GM12878 (cell line): ENCODE results near the gene PPP1R1A. TPM values are rescaled to one million over a fixed set of nuclear protein-coding genes. Genes with fewer than 3 reads are reported as not detected.
A peak's percentile ranks its signal among the peaks of the same experiment; 100 is the strongest.

Source experiments
- ATAC-seq: fragments of 200-7000 bp; cut with Tn5 transposase; 3 replicates; pipeline ENCODE4 v1.9.1; 2020; ENCODE audit warnings: mild to moderate bottlenecking, moderate library complexity
- BruUV-seq: library from RNA; stranded (reverse); fragments of 400-500 nt; replicated peaks from 2 replicates; lab custom pipeline; 2021; lab: Mats Ljungman, UMichigan
- CTCF ChIA-PET: fragments of 300-600 bp; sonication (Branson Sonifier 250); formaldehyde crosslinking; extraction: SDS; loops from one replicate; lab custom pipeline; 2021; ENCODE audit warnings: inconsistent platforms; lab: Yijun Ruan, JAX
- POLR2A ChIA-PET: fragments of 350-600 bp; formaldehyde crosslinking; extraction: SDS; loops from one replicate; lab custom pipeline; 2021; ENCODE audit warnings: inconsistent platforms; lab: Charles Lee
- RAD21 ChIA-PET: fragments of 300-600 bp; sonication (Branson Sonifier 250); formaldehyde crosslinking; loops from one replicate; lab custom pipeline; 2023; ENCODE audit warnings: antibody characterized with exemption; ENCODE audit not compliant: unreplicated experiment; lab: Charles Lee
- SMC1A ChIA-PET: fragments of 300-600 bp; sonication (Branson Sonifier 250); formaldehyde crosslinking; loops from one replicate; lab custom pipeline; 2023; ENCODE audit not compliant: unreplicated experiment, uncharacterized antibody; lab: Charles Lee
- DNase-seq: peaks from one replicate; pipeline ENCODE4 v3.0.0-alpha.2; 2011; ENCODE audit warnings: low read depth, low spot score
- FAIRE-seq: peaks from 3 replicates; lab custom pipeline; 2011; peaks lifted over from hg19 to GRCh38; lab: Jason Lieb, UNC
- H2AFZ ChIP-seq: 2 replicates; pipeline ENCODE4 v1.6.0; 2011; ENCODE audit warnings: low read depth, low read length, control low read depth; ENCODE audit not compliant: control insufficient read depth
- H3K27ac ChIP-seq: 2 replicates; pipeline ENCODE4 v1.5.1; 2011; ENCODE audit warnings: control low read depth; ENCODE audit not compliant: control insufficient read depth, insufficient read depth
- H3K27me3 ChIP-seq, 2 experiments: replicated peaks in 1 of 2; 2 replicates each; pipeline versions ENCODE4 v1.6.0 to v1.6.1; 2011; ENCODE audit warnings: low read length in 1 of 2; ENCODE audit not compliant: control insufficient read depth in 2 of 2, insufficient read depth in 2 of 2
- H3K36me3 ChIP-seq, 2 experiments: 2 replicates each; pipeline ENCODE4 v1.5.1; 2011; ENCODE audit warnings: low read length in 1 of 2; ENCODE audit not compliant: control insufficient read depth in 2 of 2, insufficient read depth in 2 of 2
- H3K4me1 ChIP-seq: 2 replicates; pipeline ENCODE4 v1.6.1; 2011; ENCODE audit warnings: mild to moderate bottlenecking, low read length, moderate library complexity, mixed read lengths; ENCODE audit not compliant: control insufficient read depth, insufficient read depth
- H3K4me2 ChIP-seq: 2 replicates; pipeline ENCODE4 v1.6.0; 2011; ENCODE audit warnings: control low read depth; ENCODE audit not compliant: control insufficient read depth, insufficient read depth
- H3K4me3 ChIP-seq: fragments of 200-600 bp; sonication (generic); 2 replicates; pipeline ENCODE4 v1.5.1; 2016
- H3K79me2 ChIP-seq: 2 replicates; pipeline ENCODE4 v1.6.0; 2011; ENCODE audit warnings: low read length; ENCODE audit not compliant: control insufficient read depth, insufficient read depth
- H3K9ac ChIP-seq: 2 replicates; pipeline ENCODE4 v1.8.0; 2011; ENCODE audit warnings: low read length, control low read depth, mixed read lengths; ENCODE audit not compliant: control insufficient read depth, insufficient read depth
- H3K9me3 ChIP-seq: replicated peaks from 3 replicates; pipeline ENCODE4 v1.5.1; 2011; ENCODE audit warnings: mild to moderate bottlenecking, low read length; ENCODE audit not compliant: control insufficient read depth, insufficient read depth
- H4K20me1 ChIP-seq: 2 replicates; pipeline ENCODE4 v1.6.0; 2011; ENCODE audit not compliant: control insufficient read depth, insufficient read depth
- BRCA1 ChIP-seq: IDR thresholded peaks from 2 replicates; pipeline ENCODE4 v1.6.1; 2011; ENCODE audit warnings: low read depth, low read length, improper control_type of control experiment
- CTCF ChIP-seq, 3 experiments: IDR thresholded peaks in 2 of 3; conservative IDR thresholded peaks in 1 of 3; 2 replicates each; pipeline ENCODE4 v1.5.1; 2011; ENCODE audit warnings: low read depth in 3 of 3, low read length in 3 of 3, mild to moderate bottlenecking in 3 of 3, control low read depth in 2 of 3, moderate library complexity in 2 of 3, inconsistent platforms in 1 of 3, mixed read lengths in 1 of 3; ENCODE audit not compliant: control insufficient read depth in 2 of 3, insufficient read depth in 1 of 3; ENCODE audit errors: extremely low read depth in 1 of 3
- EED ChIP-seq: sonication (generic); IDR thresholded peaks from 2 replicates; pipeline ENCODE4 v1.6.1; 2016; ENCODE audit warnings: antibody characterized with exemption, low read depth
- EGR1 ChIP-seq, 2 experiments: IDR thresholded peaks; 1 replicate in 1 of 2; 2 replicates in 1 of 2; pipeline ENCODE4 v1.6.1; 2011 to 2012; ENCODE audit warnings: low read depth in 2 of 2, low read length in 2 of 2, borderline replicate concordance in 1 of 2, mild to moderate bottlenecking in 1 of 2, moderate library complexity in 1 of 2
- MAX ChIP-seq: IDR thresholded peaks from 2 replicates; pipeline ENCODE4 v1.6.1; 2012; ENCODE audit warnings: low read depth, low read length, improper control_type of control experiment
- MEF2A ChIP-seq: IDR thresholded peaks from 2 replicates; pipeline ENCODE4 v1.6.1; 2011; ENCODE audit warnings: low read depth, mild to moderate bottlenecking, low read length, moderate library complexity; ENCODE audit not compliant: insufficient read depth
- NKRF ChIP-seq: fragments of 450-650 bp; conservative IDR thresholded peaks from 2 replicates; pipeline ENCODE4 v1.6.1; 2017; ENCODE audit warnings: mild to moderate bottlenecking, moderate library complexity
- NR2C2 ChIP-seq: IDR thresholded peaks from 2 replicates; pipeline ENCODE4 v1.6.1; 2011; ENCODE audit warnings: borderline replicate concordance, low read depth; ENCODE audit not compliant: control insufficient read depth, insufficient read length
- PML ChIP-seq: IDR thresholded peaks from 2 replicates; pipeline ENCODE4 v1.6.1; 2012; ENCODE audit warnings: low read length, inconsistent platforms
- POU2F2 ChIP-seq: IDR thresholded peaks from 3 replicates; pipeline ENCODE4 v1.6.1; 2011; ENCODE audit warnings: low read depth, mild to moderate bottlenecking, low read length, borderline replicate concordance
- RAD51 ChIP-seq: fragments of 450-650 bp; IDR thresholded peaks from 2 replicates; pipeline ENCODE4 v1.6.1; 2016; ENCODE audit warnings: moderate library complexity, mild to moderate bottlenecking, inconsistent platforms
- SIX5 ChIP-seq: IDR thresholded peaks from 2 replicates; pipeline ENCODE4 v1.6.1; 2011; ENCODE audit warnings: mild to moderate bottlenecking, low read depth, low read length, moderate library complexity; ENCODE audit not compliant: severe bottlenecking
- SPI1 ChIP-seq: IDR thresholded peaks from 2 replicates; pipeline ENCODE4 v1.6.1; 2011; ENCODE audit warnings: low read depth, mild to moderate bottlenecking, low read length, moderate library complexity, borderline replicate concordance; ENCODE audit not compliant: insufficient read depth
- SRF ChIP-seq, 2 experiments: IDR thresholded peaks; 2 replicates each; pipeline ENCODE4 v1.6.1; 2011; ENCODE audit warnings: low read depth in 2 of 2, low read length in 2 of 2, mild to moderate bottlenecking in 1 of 2, moderate library complexity in 1 of 2
- SUPT20H ChIP-seq: IDR thresholded peaks from 2 replicates; pipeline ENCODE4 v1.6.1; 2011; ENCODE audit warnings: low read depth, mild to moderate bottlenecking, low read length, moderate library complexity, borderline replicate concordance; ENCODE audit not compliant: control insufficient read depth
- TCF12 ChIP-seq: IDR thresholded peaks from 2 replicates; pipeline ENCODE4 v1.6.1; 2011; ENCODE audit warnings: low read depth, mild to moderate bottlenecking, low read length
- ZBTB33 ChIP-seq: fragments of 450-650 bp; IDR thresholded peaks from 2 replicates; pipeline ENCODE4 v1.6.1; 2017; ENCODE audit warnings: mild to moderate bottlenecking
- WGBS: methylation state at CpG from one replicate; pipeline ENCODE4 v1.1.6; 2016; ENCODE audit warnings: low lambda C conversion rate; ENCODE audit not compliant: insufficient replicate concordance, insufficient coverage; ENCODE audit errors: missing lambda C conversion rate; 5-methylcytosine and 5-hydroxymethylcytosine counted together
- in situ Hi-C: fragments of 300-500 bp; cut with MboI; formaldehyde crosslinking; loops from 9 replicates; pipeline ENCODE4 v1.14.3; 2018; ENCODE audit warnings: mixed read lengths
- intact Hi-C: fragments of 100-400 bp; cut with micrococcal nuclease; formaldehyde crosslinking; loops from one replicate; pipeline ENCODE4 v1.14.2; 2022; ENCODE audit not compliant: unreplicated experiment
- polyA plus RNA-seq, 11 experiments: library from polyadenylated mRNA; depleted of rRNA in 4 of 11; unstranded in 6 of 11; stranded (reverse) in 5 of 11; fragments of >200 nt; fragmentation: Nextera tagmentation in 4 of 11; fragmentation: Illumina TruSeq in 1 of 11; extraction: Ambion mirVana in 4 of 11; extraction: Trizol in 1 of 11; gene quantifications; 1 replicate in 1 of 11; 2 replicates in 10 of 11; pipeline versions ENCODE4 v1.2.1 to v1.2.3, GENCODE V29; 2011 to 2016; ENCODE audit warnings: inconsistent platforms in 2 of 11, missing spikeins in 2 of 11, low read depth in 1 of 11
- total RNA-seq, 4 experiments: library from RNA; depleted of rRNA in 3 of 4; stranded (reverse); fragments of >200 nt in 3 of 4; fragmentation: Illumina TruSeq in 1 of 4; extraction: Trizol in 1 of 4; gene quantifications; 2 replicates each; pipeline versions ENCODE4 v1.2.1 to v1.2.3, GENCODE V29; 2013 to 2021

The PPP1R1A gene
- total and polyA plus RNA-seq, 10 of the 15 experiments (the other 5 are each of a cell fraction or from before 2014, with no cell fraction given) = 0.03 to 0.08 (median 0.07) TPM; not detected in 7

- 10% methylated on average over 4 of the region's 4 CpGs for WGBS
- POLR2A ChIA-PET = no interaction called here
- intact Hi-C loops (loop anchor here (2.0 to 5.0 kb wide), 2 partner anchors 355 to 471 kb away; no protein-coding TSS in a partner anchor), in situ Hi-C loops (no loop called here)
- RAD21 ChIA-PET = no interaction called here
- Histone ChIP-seq H3K9ac (no peak overlapping the region), H2AFZ (no peak overlapping the region), H4K20me1 (no peaks in the 10 kb centered on the region), H3K4me2 (no peak overlapping the region), H3K36me3 (no peaks in the 10 kb centered on the region), H3K4me3 (no peak overlapping the region), H3K79me2 (no peaks in the 10 kb centered on the region), H3K27me3 (no peaks in the 10 kb centered on the region; a peak in 1 of 4 replicates), H3K27ac (no peak overlapping the region), H3K9me3 (no peaks in the 10 kb centered on the region), H3K4me1 (no peaks in the 10 kb centered on the region)
- DNase-seq = no peak
- BruUV-seq = no TSS peak
- no peak for FAIRE-seq
- 0 out of 3 replicates have a peak, but pooled peaks have one; percentile 31 for ATAC-seq
- CTCF ChIA-PET = interaction anchor here (1.0 to 6.3 kb wide), 8 partner anchors 9 to 470 kb away, joined by 3 to 45 read pairs (median 4); no protein-coding TSS in a partner anchor
- SMC1A ChIA-PET = interaction anchor here (0.8 kb wide), 1 partner anchor 9 kb away, joined by 4 read pairs; no protein-coding TSS in a partner anchor
- no peak for TF ChIP-seq NKRF
- TF ChIP-seq ZBTB33 = no peak
- TF ChIP-seq TCF12 = no peak
- no peak for TF ChIP-seq NR2C2
- TF ChIP-seq POU2F2 = no peak
- no peak for TF ChIP-seq EGR1 (IDR thresholded peaks at IDR 0.05; ENCODE audit: borderline replicate concordance in 1 of 2, low read depth in 2 of 2, low read length in 2 of 2)
- TF ChIP-seq PML = no peak
- no peak for TF ChIP-seq CTCF (IDR thresholded peaks at IDR 0.05 in 2 of 3, conservative IDR thresholded peaks at IDR 0.05 in 1 of 3; ENCODE audit: control insufficient read depth in 2 of 3, extremely low read depth in 1 of 3, insufficient read depth in 1 of 3, low read depth in 3 of 3, low read length in 3 of 3)
- TF ChIP-seq RAD51 = no peak
- TF ChIP-seq SUPT20H = no peak
- TF ChIP-seq MEF2A = no peak
- TF ChIP-seq SPI1 = no peak
- TF ChIP-seq SRF (IDR thresholded peaks at IDR 0.05; ENCODE audit: low read depth in 2 of 2, low read length in 2 of 2) = no peak
- no peak for TF ChIP-seq BRCA1
- no peak for TF ChIP-seq SIX5
- no peak for TF ChIP-seq EED
- TF ChIP-seq MAX = no peak
Observed at GRCh38 chr12:54601841-54602240, 13.4 kb upstream of the PPP1R1A start.
